GM18520 (cell line): ENCODE data around the gene NKIRAS2.

Source experiments
- ATAC-seq: cut with Tn5 transposase; IDR thresholded peaks from one replicate; pipeline ENCODE4 v1.9.1; 2021; ENCODE audit not compliant: unreplicated experiment

The NKIRAS2 gene

GRCh38 chr17:42025936-42026335, 6.0 kb downstream of the NKIRAS2 start:
- no peak for ATAC-seq

GRCh38 chr17:42026857-42027589, 7.1 kb downstream of the NKIRAS2 start:
- no peak for ATAC-seq

DNA sequence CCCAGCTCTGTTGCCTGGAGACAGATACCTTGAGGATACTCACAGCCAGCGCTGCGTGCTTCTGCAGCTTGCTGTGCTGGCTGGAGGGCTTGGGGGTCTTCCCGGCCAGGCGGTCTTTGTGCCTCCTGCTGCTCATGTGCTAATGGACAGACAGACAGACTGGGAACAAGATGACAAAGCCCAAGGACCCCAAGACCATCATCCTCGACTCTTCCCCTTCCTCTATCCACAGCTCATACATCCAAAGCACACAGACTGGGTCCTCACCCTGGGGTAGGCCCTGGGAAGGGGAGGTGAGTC, 7.7 kb downstream of the NKIRAS2 start:
- no peak for ATAC-seq

GRCh38 chr17:42027961-42028790, 8.3 kb downstream of the NKIRAS2 start:
- no peak for ATAC-seq

GRCh38 chr17:42028791-42029127, 8.9 kb downstream of the NKIRAS2 start:
- ATAC-seq = no peak

- no peak for ATAC-seq
These were observed 11.7 kb downstream of the NKIRAS2 start for GRCh38 chr17:42031584-42031983.

DNA sequence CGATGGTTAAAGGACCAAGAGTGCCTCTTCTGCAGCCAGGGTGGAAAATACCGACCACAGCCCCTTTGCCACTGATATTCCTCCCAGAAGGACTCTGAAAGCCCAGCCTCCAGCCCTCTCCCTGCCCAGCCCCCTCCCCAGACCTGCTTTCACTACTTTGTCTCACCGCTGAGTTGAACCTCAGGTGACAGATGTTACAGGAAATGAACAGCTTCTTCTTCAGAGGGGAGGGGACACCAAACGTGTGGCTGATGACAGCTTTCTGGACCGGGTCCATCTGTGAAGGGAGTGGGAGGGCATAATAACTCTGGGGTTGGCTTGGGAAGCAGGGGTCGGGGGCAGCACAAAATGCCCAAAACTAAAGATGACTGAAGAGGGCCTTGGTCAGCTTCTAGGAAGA, 14.2 kb downstream of the NKIRAS2 start:
- no peak for ATAC-seq

DNA sequence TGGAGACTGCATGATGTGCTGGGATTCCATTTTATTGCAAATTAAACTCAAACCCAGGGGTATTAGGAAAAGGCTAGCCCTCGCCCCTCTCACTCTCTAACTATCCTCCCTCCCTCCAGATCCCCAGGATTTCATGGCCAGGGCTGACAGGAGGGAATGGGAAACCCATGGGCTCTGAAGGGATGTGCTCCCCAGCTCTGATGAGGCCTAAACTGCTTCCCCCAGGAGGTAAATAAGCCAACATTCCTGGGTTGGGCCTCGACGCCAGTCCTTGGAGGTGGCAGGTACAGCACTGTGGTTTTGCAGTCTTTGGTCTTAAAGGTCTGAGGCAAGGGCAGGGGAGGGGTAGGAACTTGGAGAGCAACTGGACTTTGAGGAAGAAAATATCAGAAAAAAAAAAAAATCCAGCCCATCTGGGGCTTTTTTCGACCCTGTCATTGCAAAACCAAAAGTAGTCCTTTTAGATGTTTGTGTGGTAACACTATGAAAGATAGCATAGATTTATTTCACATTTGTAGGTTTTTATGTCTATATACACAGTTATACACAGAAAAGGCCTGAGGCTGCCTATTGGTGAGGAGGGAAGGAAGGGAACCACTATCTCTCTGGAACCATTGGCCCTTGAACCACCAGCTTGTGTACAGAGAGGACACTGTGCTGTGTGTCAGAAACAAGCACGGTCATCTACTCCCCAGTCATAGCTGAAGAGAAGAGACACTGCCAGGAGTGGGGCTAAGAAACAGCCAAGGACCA, 18.5 kb downstream of the NKIRAS2 start:
- no peak for ATAC-seq

- ATAC-seq = no peak
These were observed 20.2 kb downstream of the NKIRAS2 start for GRCh38 chr17:42039794-42040763.

GRCh38 chr17:42040818-42041217, 20.9 kb downstream of the NKIRAS2 start:
- ATAC-seq = no peak

DNA sequence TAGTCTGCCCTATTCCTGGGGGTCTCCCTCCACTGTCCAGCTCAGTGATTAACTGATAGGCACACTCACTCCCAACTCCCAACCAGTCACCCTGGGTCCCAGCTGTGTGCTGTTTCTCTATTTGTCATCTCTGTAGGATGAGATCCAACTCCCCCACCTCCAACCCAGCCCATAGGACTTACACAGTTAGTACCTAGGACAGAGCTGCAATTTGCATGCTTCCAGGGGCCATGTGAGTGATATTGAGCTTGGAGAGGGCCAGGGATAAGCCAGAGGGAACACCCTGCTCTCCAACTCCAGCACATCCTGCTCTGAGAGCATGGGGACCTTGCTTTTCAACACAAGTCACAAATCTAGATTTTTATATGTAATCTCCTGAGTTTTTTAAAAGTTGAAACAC, 21.7 kb downstream of the NKIRAS2 start:
- no peak for ATAC-seq

DNA sequence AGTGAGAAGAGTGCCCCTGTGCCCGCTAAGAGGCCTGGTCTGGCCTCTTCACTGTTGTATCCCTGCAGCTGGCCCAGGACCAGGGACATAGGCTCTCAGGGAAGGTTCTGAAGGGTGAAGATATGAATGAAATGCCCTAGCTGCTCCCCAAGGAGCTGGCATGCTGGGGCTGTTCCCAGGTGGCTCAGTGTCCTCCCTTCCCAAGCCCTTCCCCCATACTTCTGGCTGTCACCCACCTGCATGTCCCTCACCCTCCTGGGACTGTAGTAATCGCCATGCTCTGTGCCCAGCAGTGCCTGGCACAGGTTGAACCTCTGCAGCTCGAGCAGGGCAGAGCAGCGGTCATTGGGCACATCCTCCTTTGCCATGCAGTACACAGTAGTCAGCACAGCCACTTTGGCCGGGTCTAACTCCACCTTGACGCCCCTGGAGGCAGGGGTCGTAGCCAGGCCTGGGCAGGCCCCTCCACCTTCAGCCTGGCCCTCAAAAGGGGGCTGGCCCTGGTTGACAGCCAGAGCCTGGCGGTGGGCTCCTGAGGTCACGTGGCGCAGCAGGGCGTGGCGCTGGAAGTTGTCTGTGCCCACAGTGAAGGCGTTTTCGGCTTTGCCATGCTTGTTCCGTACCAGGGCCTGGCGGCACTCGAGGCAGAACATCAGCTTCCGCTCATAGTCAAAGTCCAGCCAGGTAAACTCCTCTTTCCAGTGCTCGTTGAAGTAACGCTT, 22.9 kb downstream of the NKIRAS2 start:
- ATAC-seq = no peak

DNA sequence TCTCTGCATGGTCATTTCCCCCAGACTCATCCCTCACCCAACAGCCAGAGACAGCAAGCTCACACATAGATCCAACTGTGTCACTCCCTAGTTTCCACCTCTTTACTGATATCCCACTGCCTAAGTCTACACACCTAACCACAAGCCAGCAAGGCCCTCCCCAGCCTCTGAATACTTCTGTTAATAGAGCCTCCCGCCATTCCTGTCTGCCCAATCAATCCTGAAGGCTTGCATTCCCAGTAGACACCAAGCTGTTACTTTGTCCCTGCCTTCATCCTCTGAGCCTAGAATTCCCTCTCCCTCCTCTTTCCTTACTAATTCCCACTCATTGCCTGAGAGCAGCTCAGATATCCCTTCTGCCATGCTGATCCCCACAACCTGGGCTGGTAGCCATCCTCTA, 25.8 kb downstream of the NKIRAS2 start:
- ATAC-seq = no peak

- no peak for ATAC-seq
These were observed 27.5 kb downstream of the NKIRAS2 start for GRCh38 chr17:42047343-42047742.

- ATAC-seq = no peak
These were observed 30.0 kb downstream of the NKIRAS2 start for GRCh38 chr17:42049834-42050392.

DNA sequence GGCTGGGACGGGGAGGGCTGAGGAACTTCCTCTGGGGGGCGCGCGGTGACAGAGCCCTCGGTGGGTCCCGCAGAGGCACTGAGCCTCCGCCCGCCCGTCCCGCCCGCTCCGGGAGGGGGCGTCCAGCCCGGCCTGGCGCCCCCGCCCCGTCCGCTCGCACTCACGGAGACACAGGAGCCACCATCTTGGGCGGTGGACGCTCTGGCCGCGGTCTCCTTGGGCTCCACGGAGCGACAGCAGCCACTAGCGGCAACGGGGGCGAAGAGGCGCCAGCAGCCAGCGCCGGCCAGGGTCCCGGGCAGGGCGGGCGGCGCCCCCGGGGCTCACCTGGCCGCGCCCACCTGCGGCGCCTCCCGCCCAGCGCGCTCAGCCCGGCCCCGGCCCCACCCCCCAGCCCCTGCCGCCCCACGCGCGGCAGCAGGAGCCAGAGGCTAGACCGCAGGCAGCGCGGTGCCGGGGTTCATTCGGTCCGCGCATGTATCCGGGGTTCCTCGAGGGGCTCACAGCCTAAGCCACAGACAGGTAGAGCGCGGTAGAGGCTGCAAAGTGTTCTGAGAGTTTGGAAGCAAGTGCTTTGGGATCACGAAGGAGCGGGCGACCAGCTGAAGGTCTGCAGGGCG, 30.6 kb downstream of the NKIRAS2 start, which contains the start of gene C17orf113:
TSS of gene C17orf113 (minus strand) at position 209 of the 620 bp plus-strand sequence. CDS start 7,225 bp downstream, outside the sequence.
- no peak for ATAC-seq

GRCh38 chr17:42051013-42051400, 31.1 kb downstream of the NKIRAS2 start:
- no peak for ATAC-seq

DNA sequence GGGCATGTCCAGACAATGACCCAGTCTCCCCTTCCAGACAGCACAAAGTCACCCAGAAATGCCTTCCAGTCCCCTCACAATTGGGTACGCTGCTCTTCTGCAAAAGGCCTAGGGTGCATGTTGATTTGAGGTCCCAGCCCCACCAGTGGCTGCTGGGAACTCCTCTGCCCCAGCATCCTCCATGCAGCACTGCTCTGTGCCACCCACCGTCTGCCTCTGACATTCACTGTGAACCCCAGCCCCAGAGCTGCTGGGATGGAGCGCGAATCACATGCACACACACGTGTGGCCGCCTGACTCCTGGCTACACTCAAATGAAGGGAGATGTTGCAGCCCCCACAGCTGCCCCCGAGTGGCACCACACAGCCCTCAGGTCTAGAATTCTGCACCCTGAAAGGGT, 31.8 kb downstream of the NKIRAS2 start:
- ATAC-seq = no peak

- no peak for ATAC-seq
These were observed 32.5 kb downstream of the NKIRAS2 start for GRCh38 chr17:42052346-42052877.
